Stimulated activated naive CD4-positive, alpha-beta T cell treated with Interleukin-2 at 50 U/mL for 16 hours (primary cell): ENCODE measurements around the gene SLC25A51.

Source experiments
- DNase-seq: peaks from one replicate; lab custom pipeline; 2025; lab: John Stamatoyannopoulos, UW

Gene SLC25A51

GRCh38 chr9:37903647-37904444 is at the start of gene SLC25A51:
TSS of gene SLC25A51 (minus strand) at chr9:37904127. CDS start at chr9:37888550, 15,577 bp downstream.
- peak; percentile 93 for DNase-seq

- DNase-seq = no peak
Measured at GRCh38 chr9:37953206-37953774, 49.4 kb upstream of the SLC25A51 start.

GRCh38 chr9:37952731-37953130 is 48.8 kb upstream of the SLC25A51 start:
- DNase-seq = no peak

- DNase-seq = no peak
Measured at GRCh38 chr9:37951671-37952449, 47.9 kb upstream of the SLC25A51 start.

- DNase-seq = no peak
Measured at GRCh38 chr9:37950561-37950960, 46.6 kb upstream of the SLC25A51 start.

GRCh38 chr9:37949576-37949975 is 45.6 kb upstream of the SLC25A51 start:
- no peak for DNase-seq

- DNase-seq = no peak
Measured at GRCh38 chr9:37948417-37948980, 44.6 kb upstream of the SLC25A51 start.

- DNase-seq = no peak
Measured at GRCh38 chr9:37947977-37948376, 44.0 kb upstream of the SLC25A51 start.

GRCh38 chr9:37947471-37947870 is 43.5 kb upstream of the SLC25A51 start:
- no peak for DNase-seq

GRCh38 chr9:37946971-37947370 is 43.0 kb upstream of the SLC25A51 start:
- no peak for DNase-seq

GRCh38 chr9:37946041-37946440 is 42.1 kb upstream of the SLC25A51 start:
- DNase-seq = no peak

GRCh38 chr9:37944671-37945481 is 40.9 kb upstream of the SLC25A51 start:
- DNase-seq = no peak

- no peak for DNase-seq
Measured at GRCh38 chr9:37944266-37944650, 40.3 kb upstream of the SLC25A51 start.

GRCh38 chr9:37943345-37944265 is 39.7 kb upstream of the SLC25A51 start:
- no peak for DNase-seq

- no peak for DNase-seq
Measured at GRCh38 chr9:37942621-37943344, 38.9 kb upstream of the SLC25A51 start.

- no peak for DNase-seq
Measured at GRCh38 chr9:37941253-37941652, 37.3 kb upstream of the SLC25A51 start.

GRCh38 chr9:37939575-37940095 is 35.7 kb upstream of the SLC25A51 start:
- DNase-seq = no peak

- DNase-seq = no peak
Measured at GRCh38 chr9:37938121-37938891, 34.4 kb upstream of the SLC25A51 start.

GRCh38 chr9:37937366-37937765 is 33.4 kb upstream of the SLC25A51 start:
- no peak for DNase-seq
